Stimulated activated CD4-positive, alpha-beta T cell treated with anti-CD3 and anti-CD28 coated beads, Interleukin-1b, Interleukin-23, amount 100 ng/mL, for 48 hours (primary cell): ENCODE measurements around the gene RCOR1.
"Not testable (repeated sequence)": the region's sequence is repeated elsewhere in the genome, so short reads cannot be mapped to it uniquely, and the experiment has no call there.

ENCODE experiments used
- DNase-seq: peaks from one replicate; pipeline ENCODE4 v3.0.0-alpha.2; 2020

The RCOR1 gene

DNA sequence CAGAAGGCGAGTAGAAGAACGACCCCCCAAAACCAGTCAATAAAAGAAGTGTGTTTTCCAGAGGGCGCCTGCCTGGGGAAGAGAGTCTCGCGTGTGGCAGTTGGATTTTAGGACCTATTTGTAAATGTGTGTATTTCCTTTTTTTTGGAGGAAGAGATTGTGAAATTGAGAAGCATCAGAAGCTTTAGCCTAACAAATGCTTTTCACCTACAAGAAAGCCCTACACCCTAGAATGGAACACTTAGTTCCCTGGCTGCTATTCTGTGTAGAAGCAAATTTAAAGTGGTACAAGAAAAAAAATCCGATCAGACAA is 1.3 kb downstream of the RCOR1 start:
- DNase-seq: no peak

DNA sequence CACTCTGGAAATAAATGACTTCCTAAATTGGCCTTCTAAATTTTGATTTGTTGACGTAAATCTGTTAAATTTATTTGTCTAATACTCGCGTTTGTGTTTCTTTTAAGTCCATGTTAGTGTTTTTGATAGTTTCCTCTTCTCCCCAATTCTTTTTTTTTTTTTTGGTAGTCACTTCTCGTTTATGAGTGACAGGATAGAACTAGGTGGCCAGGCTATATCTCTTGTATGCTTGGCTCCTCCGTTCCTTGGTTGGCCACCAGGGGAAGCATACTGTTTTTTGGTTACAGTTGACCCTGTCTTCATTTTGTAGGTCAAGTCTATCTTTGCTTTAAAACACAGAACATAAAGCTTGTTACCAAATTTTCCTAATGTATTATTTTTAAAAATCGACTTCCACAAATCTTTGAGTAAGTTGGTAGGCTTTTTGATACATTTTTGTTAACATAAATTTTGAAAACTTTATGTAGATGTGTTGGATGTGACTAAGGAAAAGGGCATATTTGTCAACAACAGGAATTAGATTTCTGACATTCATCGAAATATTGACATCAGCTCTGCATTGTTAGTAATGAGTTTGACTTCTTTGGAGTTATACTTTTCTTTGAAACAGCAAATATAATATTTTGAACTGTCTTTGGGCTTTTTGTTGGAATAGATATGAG is 2.2 kb downstream of the RCOR1 start:
- DNase-seq: peak; percentile 68

DNA sequence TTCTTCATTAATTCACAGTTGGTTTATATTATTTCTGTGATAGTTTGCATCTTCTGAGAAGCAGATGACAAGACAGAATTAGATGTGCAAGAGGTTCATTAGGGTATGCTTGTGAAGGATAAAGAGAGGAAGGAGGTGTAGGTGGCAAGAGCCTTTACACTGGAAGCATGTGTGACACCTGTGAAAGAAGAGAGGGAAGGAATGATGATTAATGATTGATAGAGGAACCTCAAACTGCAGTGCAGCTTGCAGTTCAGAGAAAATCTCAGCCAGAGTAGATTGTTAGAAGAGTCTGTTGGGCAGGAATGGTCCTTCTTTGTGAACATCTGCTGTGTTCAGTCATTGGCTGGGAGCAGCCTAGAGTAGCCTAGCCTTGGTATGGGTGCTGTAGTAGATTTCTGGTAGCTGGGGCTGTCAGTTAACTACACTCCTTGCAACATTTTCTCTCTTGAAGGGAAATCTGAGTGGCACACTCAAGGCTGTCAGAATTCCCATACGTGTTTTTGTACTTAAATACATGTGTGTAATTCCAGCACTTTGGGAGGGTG is 9.0 kb downstream of the RCOR1 start:
- DNase-seq: no peak

DNA sequence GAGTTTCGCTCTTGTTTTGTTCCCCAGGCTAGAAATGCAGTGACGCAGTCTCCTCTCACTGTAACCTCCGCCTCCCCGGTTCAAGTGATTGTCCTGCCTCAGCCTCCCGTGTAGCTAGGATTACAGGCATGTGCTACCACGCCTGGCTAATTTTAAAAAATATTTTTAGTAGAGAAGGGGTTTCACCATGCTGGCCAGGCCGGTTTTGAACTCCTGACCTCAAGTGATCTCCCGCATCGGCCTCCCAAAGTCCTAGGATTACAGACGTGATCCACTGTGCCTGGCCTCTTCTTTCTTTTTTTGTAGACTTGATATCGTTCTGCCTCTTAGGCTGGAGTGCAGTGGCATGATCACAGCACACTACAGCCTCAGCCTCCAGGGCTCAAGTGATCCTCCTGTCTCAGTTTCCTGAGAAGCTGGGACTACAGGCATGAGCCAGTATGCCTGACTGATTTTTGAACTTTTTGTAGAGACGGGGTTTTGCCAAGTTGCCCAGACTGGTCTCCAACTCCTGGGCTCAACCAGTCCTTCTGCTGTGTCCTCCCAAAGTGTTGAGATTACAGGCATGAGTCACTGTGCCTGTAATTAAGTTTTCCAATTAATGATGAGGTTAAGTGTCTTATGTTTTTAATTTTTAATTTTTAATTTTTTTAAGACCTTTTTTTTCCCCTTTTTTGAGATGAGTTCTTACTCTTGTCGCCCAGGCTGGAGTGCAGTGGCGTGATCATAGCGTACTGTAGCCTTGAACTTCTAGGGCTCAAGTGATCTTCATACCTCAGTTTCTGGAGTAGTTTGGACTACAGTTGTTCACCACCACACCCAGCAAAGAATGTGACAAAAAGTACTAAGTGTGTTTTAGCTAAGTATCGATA is 10.2 kb downstream of the RCOR1 start:
- no peak for DNase-seq

DNA sequence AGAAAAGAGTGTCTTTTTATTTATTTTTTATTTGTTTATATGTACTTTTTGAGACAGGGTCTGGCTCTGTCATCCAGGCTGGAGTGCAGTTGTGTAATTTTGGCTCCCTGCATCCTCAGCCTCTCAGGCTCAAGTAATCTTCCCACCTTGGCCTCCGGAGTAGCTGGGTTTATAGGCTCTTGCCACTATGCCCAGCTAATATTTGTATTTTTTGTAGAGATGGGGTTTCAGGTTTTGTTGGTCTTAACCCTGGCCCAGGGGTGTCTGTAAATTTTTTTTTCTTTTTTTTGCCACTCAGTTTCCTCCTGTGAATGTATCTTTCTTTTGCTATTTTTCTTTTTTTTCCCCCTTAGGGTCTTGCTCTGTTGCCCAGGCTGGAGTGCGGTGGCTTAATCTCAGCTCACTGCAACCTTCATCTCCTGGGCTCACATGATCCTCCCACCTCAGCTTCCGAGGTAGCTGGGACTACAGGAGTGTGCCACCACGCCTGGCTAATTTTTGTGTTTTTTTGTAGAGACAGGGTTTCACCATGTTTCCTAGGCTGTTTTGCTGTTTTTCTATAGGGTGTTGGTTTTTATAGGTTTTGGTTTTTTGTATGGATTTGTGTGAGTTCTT is 11.0 kb downstream of the RCOR1 start:
- DNase-seq: no peak

DNA sequence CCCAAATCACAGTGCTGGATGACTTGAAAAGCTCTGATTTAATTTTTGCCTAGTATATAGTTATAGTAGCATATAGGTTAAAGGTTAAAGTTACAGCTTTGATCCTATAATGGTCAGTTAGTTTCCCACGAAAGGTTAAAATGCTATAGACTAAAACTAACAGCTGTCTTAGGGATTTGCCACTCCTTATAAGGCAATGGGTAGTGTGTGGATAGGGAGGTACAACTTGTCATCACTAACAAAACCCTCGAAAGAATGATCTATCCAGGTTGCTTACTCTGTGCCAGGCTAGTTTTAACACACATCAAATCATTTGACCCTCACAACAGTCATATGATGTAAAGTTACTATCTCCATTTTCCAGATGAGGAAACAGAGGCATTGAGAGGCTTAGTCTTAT is 11.7 kb downstream of the RCOR1 start:
- no peak for DNase-seq

DNA sequence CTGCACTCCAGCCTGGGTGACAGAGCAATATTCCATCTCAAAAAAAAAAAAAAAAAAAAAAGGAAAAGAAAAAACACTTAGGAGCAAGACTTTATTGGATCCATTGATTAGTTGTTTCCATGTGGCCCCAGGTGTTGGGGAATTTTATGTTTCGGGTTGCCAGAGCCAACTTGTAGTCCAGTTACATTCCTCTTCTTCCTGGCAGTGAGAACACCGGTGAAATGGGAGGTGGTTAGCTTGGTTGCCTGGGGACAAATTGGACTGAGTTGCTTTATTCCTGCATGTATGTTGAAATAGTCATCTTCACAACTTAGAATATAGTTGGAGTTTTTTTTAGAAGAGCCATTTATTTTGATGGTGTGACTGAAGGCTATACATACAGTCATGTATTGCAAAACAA is 12.6 kb downstream of the RCOR1 start:
- DNase-seq: no peak

DNA sequence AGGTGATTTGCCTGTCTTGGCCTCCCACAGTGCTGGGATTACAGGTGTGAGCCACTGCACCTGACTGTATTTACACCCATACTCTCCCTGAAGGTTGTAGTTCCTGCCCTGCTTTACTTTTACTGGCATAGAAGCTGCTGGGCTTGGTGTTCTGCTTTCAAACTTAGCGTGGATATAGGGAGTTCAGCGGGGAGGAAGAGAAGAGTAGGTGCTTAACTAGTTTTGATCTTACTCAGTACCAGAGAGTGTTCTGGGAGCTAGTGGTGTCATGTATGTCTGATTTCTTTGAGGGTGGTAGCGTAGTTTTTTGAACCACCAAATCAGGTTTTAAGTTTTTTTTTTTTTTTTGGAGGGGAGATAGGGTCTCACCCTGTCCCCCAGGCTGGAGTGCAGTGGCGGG is 13.8 kb downstream of the RCOR1 start:
- no peak for DNase-seq

DNA sequence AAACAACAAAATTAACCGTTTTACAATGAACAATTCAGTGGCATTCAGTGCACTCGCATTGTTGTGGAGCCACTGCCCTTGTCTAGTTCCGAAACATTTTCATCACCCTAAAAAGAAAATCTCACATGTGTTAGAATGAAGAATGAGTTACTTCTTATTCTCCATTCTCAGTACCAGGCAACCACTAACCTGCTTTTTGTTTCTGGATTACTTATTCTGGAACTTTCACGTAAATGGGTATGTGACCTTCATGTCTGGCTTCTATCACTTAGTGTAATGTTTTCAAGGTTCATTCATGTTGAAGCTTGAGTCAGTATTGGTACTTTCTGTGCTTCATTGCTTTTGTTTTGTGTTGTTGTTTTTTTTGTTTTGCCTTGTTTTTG is 15.6 kb downstream of the RCOR1 start:
- no peak for DNase-seq

DNA sequence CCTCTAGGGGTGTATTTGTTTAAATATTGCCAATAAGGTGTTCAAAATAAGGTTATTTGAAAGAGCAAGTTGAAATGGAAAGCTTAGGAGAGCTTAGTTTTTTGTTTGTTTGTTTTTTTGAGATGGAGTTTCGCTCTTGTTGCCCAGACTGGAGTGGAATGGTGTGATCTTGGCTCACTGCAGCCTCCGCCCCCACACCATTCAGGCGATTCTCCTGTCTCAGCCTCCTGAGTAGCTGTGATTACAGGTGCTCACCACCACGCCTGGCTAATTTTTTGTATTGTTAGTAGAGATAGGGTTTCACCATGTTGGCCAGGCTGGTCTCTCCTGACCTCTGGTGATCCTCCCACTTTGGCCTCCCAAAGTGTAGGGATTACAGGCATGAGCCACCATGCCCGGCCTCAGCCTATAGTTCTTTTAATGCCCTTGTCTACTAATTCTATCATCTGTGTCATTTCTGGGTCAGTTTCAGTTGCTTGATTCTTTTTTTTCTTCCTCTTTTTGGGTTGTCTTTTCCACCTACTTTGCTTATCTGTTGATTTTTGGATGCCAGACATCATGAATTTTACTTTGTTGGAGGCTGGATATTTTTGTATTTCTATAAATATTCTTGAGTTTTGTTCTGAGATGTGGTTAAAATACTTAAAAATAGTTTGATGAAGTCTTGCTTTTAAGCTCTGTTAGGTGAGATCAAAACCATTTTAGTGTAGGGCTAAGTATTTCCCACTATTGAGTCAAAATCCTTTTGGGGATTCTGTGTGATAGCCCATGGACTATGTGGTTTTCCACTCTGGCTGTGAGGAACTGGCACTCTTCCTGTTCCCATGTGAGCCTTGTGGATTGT is 18.7 kb downstream of the RCOR1 start:
- DNase-seq: no peak

DNA sequence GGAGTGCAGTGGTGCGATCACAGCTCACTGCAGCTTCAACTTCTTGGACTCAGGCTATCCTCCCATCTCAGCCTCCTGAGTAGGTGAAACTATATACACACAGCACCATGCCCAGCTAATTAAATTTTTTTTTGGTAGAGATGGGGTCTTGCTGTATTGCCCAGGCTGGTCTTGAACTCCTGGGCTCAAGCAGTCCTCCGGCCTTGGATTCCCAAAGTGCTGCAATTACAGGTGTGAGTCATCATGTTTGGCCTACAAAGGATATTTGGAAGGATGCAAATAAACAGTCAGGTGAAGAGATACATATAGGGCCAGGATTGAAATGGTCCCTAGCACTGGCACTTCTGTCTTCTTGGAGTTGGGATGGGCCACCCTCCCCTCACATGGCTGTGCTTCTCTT is 23.9 kb downstream of the RCOR1 start:
- no peak for DNase-seq

DNA sequence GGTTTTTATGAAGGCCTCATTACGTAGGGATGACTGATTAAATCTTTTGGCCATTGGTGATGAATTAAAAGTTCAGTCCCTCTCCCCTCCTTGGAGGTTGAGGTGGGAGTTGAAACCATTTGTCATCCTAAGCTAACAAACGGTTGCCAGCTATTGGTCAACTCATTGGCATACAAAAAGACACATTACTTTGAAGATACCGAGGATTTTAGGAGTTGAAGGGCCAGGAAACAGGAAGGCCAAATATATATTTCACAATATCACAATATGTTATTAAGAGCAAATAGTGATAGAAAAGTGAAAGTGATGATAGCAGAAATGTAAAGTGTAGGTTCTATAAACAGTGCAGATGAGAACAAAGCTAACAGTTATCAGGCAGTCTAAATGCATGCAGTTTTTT is 24.4 kb downstream of the RCOR1 start:
- no peak for DNase-seq

DNA sequence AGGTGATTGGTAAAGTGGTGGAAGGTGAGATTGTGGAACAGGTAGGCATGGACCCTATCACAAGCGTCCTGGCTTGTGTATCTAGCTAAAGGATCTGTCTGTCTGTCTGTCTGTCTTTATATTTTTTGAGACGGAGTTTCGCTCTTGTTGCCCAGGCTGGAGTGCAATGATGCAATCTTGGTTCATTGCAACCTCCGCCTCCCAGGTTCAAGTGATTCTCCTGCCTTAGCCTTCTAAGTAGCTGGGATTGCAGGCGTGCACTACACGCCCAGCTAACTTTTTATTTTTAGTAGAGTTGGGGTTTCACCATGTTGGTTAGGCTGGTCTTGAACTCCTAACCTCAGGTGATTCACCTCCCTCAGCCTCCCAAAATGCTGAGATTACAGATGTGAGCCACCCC is 26.6 kb downstream of the RCOR1 start:
- DNase-seq: not testable (repeated sequence)

DNA sequence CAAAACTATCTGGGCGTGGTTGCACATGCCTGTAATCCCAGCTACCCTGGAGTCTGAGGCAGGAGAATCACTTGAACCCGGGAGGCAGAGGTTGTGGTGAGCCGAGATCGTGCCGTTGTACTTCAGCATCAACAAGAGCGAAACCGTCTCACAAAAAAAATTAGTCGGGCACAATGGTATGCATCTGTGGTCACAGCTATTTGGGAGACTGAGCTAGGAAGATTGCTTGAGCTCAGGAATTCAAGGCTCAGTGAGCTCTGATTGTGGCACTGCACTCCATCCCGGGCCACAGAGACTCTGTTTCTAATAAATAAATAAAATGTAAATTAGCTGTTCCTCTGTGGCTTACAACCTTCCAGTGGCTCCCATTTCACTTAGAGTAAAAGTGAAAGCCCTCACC is 28.0 kb downstream of the RCOR1 start:
- no peak for DNase-seq

DNA sequence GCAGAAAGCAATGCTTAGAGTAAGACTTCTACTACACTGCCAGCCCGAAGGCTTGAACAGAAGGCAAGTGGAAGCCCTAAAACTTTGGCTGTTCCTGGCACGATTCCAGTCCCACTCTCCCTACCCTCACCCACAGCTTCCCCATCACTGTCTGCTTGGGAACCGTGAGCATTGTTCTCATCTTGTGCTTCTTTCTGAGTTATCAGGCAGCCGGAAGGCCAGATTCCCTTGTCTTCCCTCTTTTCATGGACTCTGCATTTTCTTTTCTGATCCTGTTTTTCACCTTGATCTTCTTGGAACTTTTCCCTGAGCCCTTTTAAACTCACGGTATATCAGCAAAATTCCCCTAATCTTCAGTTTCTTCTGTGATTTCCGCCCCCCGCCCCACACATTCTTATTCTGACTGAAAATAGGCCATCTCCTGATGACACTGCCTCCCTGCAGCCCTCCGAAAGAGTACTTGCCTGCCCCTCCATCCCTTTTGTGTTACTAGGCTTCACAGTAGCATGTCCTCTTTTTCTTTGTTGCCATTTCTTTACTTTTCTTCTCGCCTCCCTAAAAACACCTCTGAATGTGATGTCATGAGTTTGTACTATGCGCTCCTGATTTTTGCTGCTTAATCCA is 29.9 kb downstream of the RCOR1 start:
- DNase-seq: no peak

DNA sequence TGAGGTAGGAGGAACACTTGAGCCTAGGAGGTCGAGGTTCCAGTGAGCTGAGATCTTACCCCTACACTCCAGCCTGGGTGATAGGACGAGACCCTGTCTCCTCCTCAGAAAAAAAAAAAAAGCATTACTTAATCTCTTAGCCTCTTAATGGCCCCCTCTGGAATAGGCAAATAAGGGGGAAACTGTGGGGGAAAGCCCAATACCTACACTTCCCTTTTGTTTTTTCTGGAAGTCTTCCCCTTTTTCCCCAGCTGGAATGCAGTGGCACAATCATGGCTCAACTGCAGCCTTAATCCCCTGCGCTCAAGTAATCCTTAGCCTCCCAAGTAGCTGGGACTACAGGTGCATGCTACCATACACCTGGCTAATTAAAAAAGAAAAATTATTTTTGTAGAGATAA is 32.2 kb downstream of the RCOR1 start:
- no peak for DNase-seq

DNA sequence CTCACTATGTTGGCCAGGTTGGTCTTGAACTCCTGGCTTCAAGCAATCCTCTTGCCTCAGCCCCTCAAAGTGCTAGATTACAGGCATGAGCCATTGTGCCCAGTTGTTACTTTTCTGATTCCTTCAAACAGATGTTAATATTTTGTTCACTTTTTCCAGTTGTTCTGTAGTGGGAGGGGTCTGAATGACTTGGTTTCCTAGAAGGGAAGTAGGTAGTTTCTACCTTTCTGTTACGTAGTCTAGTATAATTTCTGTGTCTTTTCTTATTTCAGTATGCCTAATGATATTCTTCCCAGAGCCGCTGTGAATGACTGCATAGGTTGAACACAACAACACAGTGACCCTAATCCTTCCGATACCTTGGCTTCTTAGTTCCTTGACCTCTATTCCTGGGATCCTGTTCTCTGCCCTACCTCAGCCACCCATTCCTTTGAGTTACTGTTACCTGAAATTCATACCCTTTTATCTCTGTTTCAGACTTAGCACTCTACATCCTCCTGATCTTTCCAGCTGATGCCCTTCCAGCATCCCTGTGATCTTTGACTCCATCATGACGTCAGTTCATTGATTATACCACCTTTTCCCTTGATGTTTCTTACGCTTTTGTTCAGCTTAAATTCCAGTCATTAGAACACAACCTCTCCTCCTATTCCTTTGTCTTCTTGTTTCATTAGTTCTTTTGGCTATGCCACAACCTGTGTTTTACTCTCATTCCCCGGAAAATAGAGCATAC is 33.3 kb downstream of the RCOR1 start:
- no peak for DNase-seq

DNA sequence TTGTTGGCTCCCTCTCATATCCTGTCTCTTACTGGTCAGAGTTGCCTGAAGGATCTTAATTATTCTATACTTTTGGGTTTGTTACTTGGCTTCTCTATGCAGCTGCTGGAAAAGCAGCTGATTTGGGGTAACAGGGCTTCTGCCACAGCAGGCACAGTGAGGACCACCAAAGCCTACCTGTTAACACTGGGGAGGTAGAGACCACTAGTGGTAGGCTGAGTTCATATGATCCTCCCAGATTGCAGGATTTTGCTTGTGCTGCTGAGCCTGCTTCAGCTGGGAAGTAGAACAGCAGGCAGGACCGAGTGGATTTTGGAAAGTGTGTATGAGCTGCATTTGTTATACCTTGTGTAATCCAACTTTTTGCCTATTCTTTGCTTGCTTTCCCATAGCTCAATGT is 34.1 kb downstream of the RCOR1 start:
- no peak for DNase-seq

DNA sequence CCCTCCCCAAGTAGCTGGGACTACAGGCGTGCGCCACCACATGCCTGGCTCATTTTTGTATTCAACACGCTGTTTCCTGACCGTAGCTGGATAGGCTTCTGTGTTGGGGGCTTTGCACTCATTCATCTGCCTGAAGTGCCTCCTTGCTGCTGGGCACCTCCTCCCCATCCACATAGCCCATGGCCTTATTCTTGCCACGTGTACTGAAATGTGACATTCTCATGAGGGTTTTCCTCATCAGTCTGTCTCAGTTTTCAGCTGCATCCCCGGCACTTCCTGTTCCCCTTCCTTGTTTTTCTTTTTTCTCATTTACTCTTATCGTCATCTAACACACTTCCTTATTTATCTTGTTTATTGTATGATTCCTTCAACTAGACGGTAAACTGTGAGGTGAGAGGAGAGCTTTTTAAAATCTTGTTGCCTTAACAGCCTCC is 36.6 kb downstream of the RCOR1 start:
- DNase-seq: no peak

DNA sequence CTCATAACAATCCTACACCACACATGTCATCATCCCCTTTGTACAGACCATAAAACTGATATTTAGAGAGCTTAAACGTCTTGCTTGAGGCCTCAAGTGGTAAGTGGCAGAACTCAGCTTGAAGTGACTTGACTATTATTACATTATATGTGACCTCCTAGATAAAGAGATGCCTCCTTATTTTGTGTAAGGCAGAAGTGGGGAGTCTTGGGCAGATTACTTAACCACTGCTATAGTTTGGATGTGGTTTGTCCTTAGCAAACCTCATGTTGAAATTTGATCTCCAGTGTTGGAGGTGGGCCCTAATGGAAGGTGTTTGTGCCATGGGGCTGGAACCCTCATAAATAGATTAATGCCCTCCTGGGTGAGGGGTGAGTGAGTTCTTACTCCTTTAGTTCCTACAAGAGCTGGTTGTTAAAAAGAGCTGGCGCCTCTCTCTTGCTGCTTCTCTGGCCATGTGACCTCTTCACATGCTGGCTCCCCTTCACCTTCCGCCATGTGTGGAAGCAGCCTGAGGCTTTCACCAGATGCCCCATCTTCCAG is 37.4 kb downstream of the RCOR1 start:
- DNase-seq: no peak

DNA sequence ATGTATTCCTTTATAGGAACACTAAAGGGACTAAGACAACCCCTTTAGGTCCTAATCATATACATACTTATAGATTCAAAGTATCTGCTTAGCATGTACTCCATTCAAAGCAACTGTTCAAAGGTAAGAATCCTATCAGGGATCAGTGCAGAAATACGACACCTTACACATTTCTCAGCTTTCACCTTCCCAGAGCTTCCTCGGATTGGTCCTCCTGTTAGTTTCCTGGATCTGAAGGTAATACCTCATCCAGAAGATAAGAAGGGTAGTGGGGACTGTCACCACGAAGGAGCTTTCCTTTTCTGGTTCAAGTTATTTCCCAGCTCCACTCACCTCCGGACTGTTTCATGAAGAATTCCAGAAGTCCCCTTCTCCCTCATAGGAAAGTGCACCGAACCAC is 38.0 kb downstream of the RCOR1 start:
- DNase-seq: no peak

DNA sequence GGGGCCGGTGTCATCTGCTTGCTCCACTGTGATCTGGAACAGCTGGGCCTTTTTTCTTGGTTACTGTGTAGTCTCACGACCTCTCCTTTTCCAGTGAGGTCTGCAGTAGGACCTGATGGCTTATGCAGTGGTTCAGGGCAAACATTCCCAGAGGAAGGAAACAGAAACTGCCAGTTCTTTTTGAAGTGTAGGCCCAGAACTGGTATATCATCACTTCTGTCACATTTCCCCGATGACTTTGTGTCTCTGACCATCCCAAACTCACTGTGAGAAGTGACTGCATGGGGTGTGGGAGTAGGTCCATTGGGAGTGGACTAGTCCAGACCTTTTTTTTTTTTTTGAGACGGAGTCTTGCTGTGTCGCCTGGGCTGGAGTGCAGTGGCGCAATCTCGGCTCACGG is 38.4 kb downstream of the RCOR1 start:
- DNase-seq: no peak
